OCI-LY7 (cell line): ENCODE results near the gene ITK. TPM values are rescaled to one million over a fixed set of nuclear protein-coding genes. Genes with fewer than 3 reads are reported as not detected.

Source experiments
- BruUV-seq: library from RNA; stranded (reverse); fragments of 400-500 nt; replicated peaks from 2 replicates; lab custom pipeline; 2021; lab: Mats Ljungman, UMichigan
- CTCF ChIA-PET: fragments of 300-600 bp; sonication (Branson Sonifier 250); formaldehyde crosslinking; loops from one replicate; lab custom pipeline; 2022; ENCODE audit warnings: antibody characterized with exemption; ENCODE audit not compliant: unreplicated experiment; lab: Charles Lee
- POLR2A ChIA-PET: fragments of 300-600 bp; sonication (Branson Sonifier 250); formaldehyde crosslinking; loops from one replicate; lab custom pipeline; 2022; ENCODE audit warnings: antibody characterized with exemption; lab: Charles Lee
- DNase-seq: peaks from one replicate; pipeline ENCODE4 v3.0.0-alpha.2; 2015; ENCODE audit warnings: low spot score
- H2AFZ ChIP-seq: fragments of 200-600 bp; sonication (generic), shearing (Covaris generic); 2 replicates; pipeline ENCODE4 v1.6.1; 2014; ENCODE audit warnings: mild to moderate bottlenecking, antibody characterized with exemption, low read length, moderate library complexity
- H3K27ac ChIP-seq: fragments of 200-600 bp; sonication (generic); 2 replicates; pipeline ENCODE4 v1.5.1; 2014; ENCODE audit warnings: mixed run types, low read depth, mild to moderate bottlenecking, moderate library complexity, low read length, inconsistent platforms; ENCODE audit not compliant: poor library complexity, severe bottlenecking
- H3K36me3 ChIP-seq: fragments of 200-600 bp; sonication (generic); 2 replicates; pipeline ENCODE4 v1.6.1; 2014; ENCODE audit warnings: mild to moderate bottlenecking, antibody characterized with exemption, low read length, moderate library complexity, mixed read lengths; ENCODE audit not compliant: insufficient read depth
- H3K4me1 ChIP-seq: fragments of 200-600 bp; sonication (generic); 2 replicates; pipeline ENCODE4 v1.5.1; 2014; ENCODE audit warnings: mild to moderate bottlenecking, low read length; ENCODE audit not compliant: insufficient read depth, poor library complexity, severe bottlenecking
- H3K4me2 ChIP-seq: fragments of 200-600 bp; sonication (generic); 2 replicates; pipeline ENCODE4 v1.6.1; 2014; ENCODE audit warnings: mild to moderate bottlenecking, low read length
- H3K4me3 ChIP-seq: fragments of 200-600 bp; sonication (generic); 2 replicates; pipeline ENCODE4 v1.5.1; 2014; ENCODE audit warnings: mild to moderate bottlenecking, low read depth, low read length; ENCODE audit not compliant: poor library complexity, severe bottlenecking
- H3K79me2 ChIP-seq: fragments of 200-600 bp; sonication (generic); 2 replicates; pipeline ENCODE4 v1.6.1; 2016; ENCODE audit warnings: low read depth, mild to moderate bottlenecking, low read length, moderate library complexity, mixed read lengths; ENCODE audit not compliant: insufficient read depth
- H3K9me2 ChIP-seq: fragments of 200-600 bp; sonication (generic); 2 replicates; pipeline ENCODE4 v1.6.1; 2016; ENCODE audit warnings: mild to moderate bottlenecking, low read length, mixed read lengths; ENCODE audit not compliant: insufficient read depth
- H3K9me3 ChIP-seq: fragments of 200-600 bp; sonication (generic); 2 replicates; pipeline ENCODE4 v1.6.1; 2014; ENCODE audit warnings: mild to moderate bottlenecking, mixed run types, low read length, mixed read lengths
- H4K20me1 ChIP-seq: fragments of 200-600 bp; sonication (generic); 2 replicates; pipeline ENCODE4 v1.6.1; 2014; ENCODE audit warnings: mild to moderate bottlenecking, antibody characterized with exemption, low read length, moderate library complexity, mixed read lengths; ENCODE audit not compliant: insufficient read depth
- CTCF ChIP-seq: fragments of 200-600 bp; sonication (generic); conservative IDR thresholded peaks from 2 replicates; pipeline ENCODE4 v1.5.1; 2014; ENCODE audit warnings: mild to moderate bottlenecking, antibody characterized with exemption, low read length, moderate library complexity, mixed read lengths
- EZH2phosphoT487 ChIP-seq: fragments of 200-600 bp; sonication (generic); IDR thresholded peaks from 2 replicates; pipeline ENCODE4 v1.6.1; 2018; ENCODE audit warnings: low read depth, borderline replicate concordance, mild to moderate bottlenecking, mixed run types, antibody characterized with exemption, low read length, moderate library complexity, mixed read lengths
- intact Hi-C: fragments of 100-400 bp; cut with micrococcal nuclease; formaldehyde crosslinking; loops from one replicate; pipeline ENCODE4 v1.10.0; 2022; ENCODE audit not compliant: unreplicated experiment
- total RNA-seq, 2 experiments: library from RNA; depleted of rRNA in 1 of 2; stranded (reverse); fragments of >200 nt in 1 of 2; shearing (Covaris generic) in 1 of 2; gene quantifications; 2 replicates each; pipeline ENCODE4 v1.2.3, GENCODE V29; 2014 to 2022

The ITK gene
- total RNA-seq, 2 experiments from 2014 or later, result not detected

GRCh38 chr5:157288405-157289163, 107.9 kb downstream of the ITK start:
- Histone ChIP-seq H2AFZ (no peak overlapping the region), H3K4me3 (no peak overlapping the region), H4K20me1 (no peaks in the 10 kb centered on the region; the same call in 1 of the 2 replicates), H3K36me3 (peaks cover 83% of the 10 kb centered on the region), H3K9me3 (no peaks in the 10 kb centered on the region), H3K79me2 (peaks cover 23% of the 10 kb centered on the region), H3K4me1 (peaks cover 12% of the 10 kb centered on the region), H3K9me2 (no peaks in the 10 kb centered on the region), H3K27ac (no peak overlapping the region), H3K4me2 (no peak overlapping the region)
- intact Hi-C loops, result no loop called here
- TSS peak; percentile 4 for BruUV-seq
- ChIA-PET CTCF (no interaction called here), POLR2A (interaction anchor here (0.5 to 8.6 kb wide), 5 partner anchors 10 to 190 kb away, joined by 3 to 64 read pairs (median 3); no protein-coding TSS in a partner anchor)
- DNase-seq, result no peak
- no peak for TF ChIP-seq CTCF
- TF ChIP-seq EZH2phosphoT487, result no peak

- H3K4me3 ChIP-seq, result no peak overlapping the region
- no peak overlapping the region for H3K4me2 ChIP-seq
- no peaks in the 10 kb centered on the region for H3K9me2 ChIP-seq
- H3K4me1 ChIP-seq, result peaks cover 5% of the 10 kb centered on the region
- H4K20me1 ChIP-seq, result no peaks in the 10 kb centered on the region; the same call in 1 of the 2 replicates
- BruUV-seq, result no TSS peak
- CTCF ChIA-PET, result no interaction called here
- no peak overlapping the region for H3K27ac ChIP-seq
- peaks cover 16% of the 10 kb centered on the region for H3K79me2 ChIP-seq
- intact Hi-C loops, result no loop called here
- DNase-seq, result no peak
- peaks cover 90% of the 10 kb centered on the region for H3K36me3 ChIP-seq
- POLR2A ChIA-PET, result interaction anchor here (0.6 to 8.6 kb wide), 4 partner anchors 9 to 191 kb away, joined by 3 to 64 read pairs (median 4); no protein-coding TSS in a partner anchor
- no peak overlapping the region for H2AFZ ChIP-seq
- H3K9me3 ChIP-seq, result no peaks in the 10 kb centered on the region
- no peak for TF ChIP-seq CTCF
- TF ChIP-seq EZH2phosphoT487, result no peak
Observed at GRCh38 chr5:157289164-157289819, 108.7 kb downstream of the ITK start.
